BLaER1 treated with 17β-estradiol and CSF1 and Interleukin-3, amounts not matched to agents 10 nM and 100 nM (cell line): ENCODE measurements around the gene ACTR1A.
A peak's percentile ranks its signal among the peaks of the same experiment; 100 is the strongest.

Source experiments
- H3K27ac ChIP-seq, 11 experiments: shearing (Covaris generic); formaldehyde crosslinking; 2 replicates each; pipeline ENCODE4 v1.8.1; 2022
- H3K27me3 ChIP-seq, 11 experiments: shearing (Covaris generic); formaldehyde crosslinking; 2 replicates each; pipeline ENCODE4 v1.8.1; 2022
- H3K36me3 ChIP-seq, 11 experiments: shearing (Covaris generic); formaldehyde crosslinking; 2 replicates each; pipeline ENCODE4 v1.8.1; 2022
- H3K4me1 ChIP-seq, 10 experiments: shearing (Covaris generic); formaldehyde crosslinking; 2 replicates each; pipeline ENCODE4 v1.8.1; 2022
- H3K4me2 ChIP-seq, 11 experiments: shearing (Covaris generic); formaldehyde crosslinking; 2 replicates each; pipeline ENCODE4 v1.8.1; 2022
- H3K4me3 ChIP-seq, 10 experiments: shearing (Covaris generic); formaldehyde crosslinking; 2 replicates each; pipeline ENCODE4 v1.8.1; 2022
- H3K9ac ChIP-seq, 11 experiments: shearing (Covaris generic); formaldehyde crosslinking; 2 replicates each; pipeline ENCODE4 v1.8.1; 2022
- H3K9me3 ChIP-seq, 11 experiments: shearing (Covaris generic); formaldehyde crosslinking; replicated peaks in 1 of 11; 2 replicates each; pipeline ENCODE4 v1.8.1; 2022
- H4K20me1 ChIP-seq, 11 experiments: shearing (Covaris generic); formaldehyde crosslinking; 2 replicates each; pipeline ENCODE4 v1.8.1; 2022
- Cebpa-rat ChIP-seq, 11 experiments: shearing (Covaris generic); IDR thresholded peaks; 2 replicates each; pipeline ENCODE4 v1.8.1; 2022

ACTR1A gene

GRCh38 chr10:102508506-102508905, 6.0 kb upstream of the ACTR1A start:
- Histone ChIP-seq H3K4me1 (peaks cover 67 to 78% (median 73%) of the 10 kb centered on the region in 10 experiments), H3K27me3 (no peaks in the 10 kb centered on the region), H3K9ac (peak overlapping the region in 3 of 11 experiments; percentile 16 to 30 (median 21); a peak in 1 of 22 replicates), H3K9me3 (no peaks in the 10 kb centered on the region), H3K36me3 (peaks cover 33 to 74% (median 55%) of the 10 kb centered on the region in 11 experiments), H4K20me1 (peaks cover 36 to 84% (median 60%) of the 10 kb centered on the region in 11 experiments), H3K27ac (peak overlapping the region in 2 of 11 experiments; percentile 28 to 51; a peak in 1 of 22 replicates), H3K4me2 (peak overlapping the region; percentile 66 to 99 (median 82)), H3K4me3 (no peak overlapping the region)
- TF ChIP-seq Cebpa-rat (IDR thresholded peaks at IDR 0.05) = no peak

- Histone ChIP-seq H3K9me3 (no peaks in the 10 kb centered on the region), H3K4me2 (peak overlapping the region; percentile 66 to 99 (median 82)), H3K36me3 (peaks cover 23 to 64% (median 46%) of the 10 kb centered on the region in 11 experiments), H3K27ac (no peak overlapping the region), H3K27me3 (no peaks in the 10 kb centered on the region), H3K4me3 (no peak overlapping the region), H3K4me1 (peaks cover 71 to 83% (median 77%) of the 10 kb centered on the region in 10 experiments), H3K9ac (no peak overlapping the region), H4K20me1 (peaks cover 36 to 74% (median 60%) of the 10 kb centered on the region in 11 experiments)
- TF ChIP-seq Cebpa-rat (IDR thresholded peaks at IDR 0.05) = no peak
Measured at GRCh38 chr10:102507521-102507920, 5.0 kb upstream of the ACTR1A start.

GRCh38 chr10:102505462-102506115, 3.1 kb upstream of the ACTR1A start:
- H3K4me2 ChIP-seq = peak overlapping the region; percentile 81 to 99 (median 96)
- peak overlapping the region in 10 of 11 experiments; percentile 7 to 92 (median 85); a peak in 15 of 22 replicates for H3K9ac ChIP-seq
- no peaks in the 10 kb centered on the region for H3K9me3 ChIP-seq
- no peak for TF ChIP-seq Cebpa-rat (IDR thresholded peaks at IDR 0.05)
- H4K20me1 ChIP-seq = peaks cover 48 to 70% (median 63%) of the 10 kb centered on the region in 11 experiments
- no peak overlapping the region for H3K27ac ChIP-seq
- H3K4me1 ChIP-seq = peaks cover 63 to 74% (median 67%) of the 10 kb centered on the region in 10 experiments
- no peaks in the 10 kb centered on the region for H3K27me3 ChIP-seq
- peak overlapping the region; percentile 79 to 91 (median 86) for H3K4me3 ChIP-seq
- peaks cover 16 to 45% (median 30%) of the 10 kb centered on the region in 11 experiments; a peak in 21 of 22 replicates for H3K36me3 ChIP-seq

GRCh38 chr10:102504976-102505300, 2.4 kb upstream of the ACTR1A start:
- Histone ChIP-seq H3K4me3 (peak overlapping the region; percentile 79 to 91 (median 86)), H3K36me3 (peaks cover 11 to 39% (median 26%) of the 10 kb centered on the region in 11 experiments; a peak in 21 of 22 replicates), H3K27ac (peak overlapping the region in 9 of 11 experiments; percentile 52 to 76 (median 70); a peak in 14 of 22 replicates), H3K27me3 (no peaks in the 10 kb centered on the region), H3K4me2 (peak overlapping the region; percentile 81 to 99 (median 96)), H3K9ac (peak overlapping the region; percentile 71 to 92 (median 85); a peak in 21 of 22 replicates), H4K20me1 (peaks cover 52 to 76% (median 67%) of the 10 kb centered on the region in 11 experiments), H3K9me3 (no peaks in the 10 kb centered on the region), H3K4me1 (peaks cover 62 to 72% (median 69%) of the 10 kb centered on the region in 10 experiments)
- TF ChIP-seq Cebpa-rat (IDR thresholded peaks at IDR 0.05) = no peak

- Histone ChIP-seq H3K4me1 (peaks cover 61 to 72% (median 69%) of the 10 kb centered on the region in 10 experiments), H3K27me3 (no peaks in the 10 kb centered on the region), H3K27ac (peak overlapping the region; percentile 52 to 76 (median 69)), H3K36me3 (peaks cover 7 to 39% (median 21%) of the 10 kb centered on the region in 11 experiments; a peak in 20 of 22 replicates), H4K20me1 (peaks cover 58 to 76% (median 71%) of the 10 kb centered on the region in 11 experiments), H3K4me3 (peak overlapping the region; percentile 79 to 91 (median 86)), H3K9me3 (no peaks in the 10 kb centered on the region), H3K4me2 (peak overlapping the region; percentile 81 to 99 (median 96)), H3K9ac (peak overlapping the region; percentile 71 to 92 (median 85))
- TF ChIP-seq Cebpa-rat (IDR thresholded peaks at IDR 0.05) = no peak
Measured at GRCh38 chr10:102504179-102504975, 1.9 kb upstream of the ACTR1A start.

- H3K9me3 ChIP-seq = no peaks in the 10 kb centered on the region
- no peak for TF ChIP-seq Cebpa-rat (IDR thresholded peaks at IDR 0.05)
- peaks cover 2 to 36% (median 15%) of the 10 kb centered on the region in 11 experiments; a peak in 15 of 22 replicates for H3K36me3 ChIP-seq
- H3K27ac ChIP-seq = peak within 1 kb of the TSS; percentile 52 to 90 (median 85)
- H3K4me1 ChIP-seq = peaks cover 53 to 71% (median 65%) of the 10 kb centered on the region in 10 experiments
- H3K27me3 ChIP-seq = no peaks in the 10 kb centered on the region
- H3K4me2 ChIP-seq = peak within 1 kb of the TSS; percentile 88 to 99 (median 96)
- H4K20me1 ChIP-seq = peaks cover 58 to 76% (median 71%) of the 10 kb centered on the region in 11 experiments
- H3K4me3 ChIP-seq = peak within 1 kb of the TSS; percentile 79 to 93 (median 86)
- peak within 1 kb of the TSS; percentile 84 to 93 (median 88) for H3K9ac ChIP-seq
Measured at GRCh38 chr10:102503264-102504178, 1.0 kb upstream of the ACTR1A start, which contains the start of gene SUFU. TSS of gene SUFU (plus strand) at chr10:102503972. CDS start at chr10:102504153, 181 bp downstream.

GRCh38 chr10:102502029-102502336, 529 bp downstream of the ACTR1A start:
- Histone ChIP-seq H4K20me1 (peaks cover 60 to 76% (median 71%) of the 10 kb centered on the region in 11 experiments), H3K4me2 (peak overlapping the region; percentile 84 to 97 (median 91); a peak in 20 of 22 replicates)

More at GRCh38 chr10:102502029-102502336, 529 bp downstream of the ACTR1A start:
- H3K27ac ChIP-seq = peak overlapping the region; percentile 76 to 90 (median 86)
- H3K4me3 ChIP-seq = peak overlapping the region; percentile 79 to 93 (median 84)
- no peaks in the 10 kb centered on the region for H3K9me3 ChIP-seq
- H3K9ac ChIP-seq = peak overlapping the region; percentile 85 to 93 (median 88)
- H3K36me3 ChIP-seq = peaks cover 4 to 37% (median 16%) of the 10 kb centered on the region in 11 experiments; a peak in 14 of 22 replicates
- H3K4me1 ChIP-seq = peaks cover 37 to 63% (median 49%) of the 10 kb centered on the region in 10 experiments
- no peak for TF ChIP-seq Cebpa-rat (IDR thresholded peaks at IDR 0.05)
- no peaks in the 10 kb centered on the region for H3K27me3 ChIP-seq
